ENCODE results near the gene ZNF487.
"Not testable (repeated sequence)": the region's sequence is repeated elsewhere in the genome, so short reads cannot be mapped to it uniquely, and the experiment has no call there.

ZNF487 gene

DNA sequence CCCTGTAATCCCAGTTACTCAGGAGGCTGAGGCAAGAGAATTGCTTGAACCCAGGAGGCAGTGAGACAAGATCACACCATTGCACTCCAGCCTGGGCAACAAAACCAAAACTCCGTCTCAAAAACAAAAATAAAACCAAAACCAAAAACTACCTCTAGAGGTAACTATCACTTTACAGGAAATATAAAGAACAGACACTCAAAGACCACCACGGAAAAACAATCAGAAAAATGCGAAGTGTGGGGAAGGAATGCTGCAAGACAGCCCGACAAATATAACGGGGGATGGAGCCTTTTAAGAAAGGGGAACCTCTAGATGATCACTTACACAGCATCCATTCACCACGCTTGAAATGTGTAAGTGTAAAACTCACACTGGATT lies 32.2 kb upstream of the ZNF487 start:
- no peak for DNase-seq (ENCODE audit: low read depth in 2 of 2)

DNA sequence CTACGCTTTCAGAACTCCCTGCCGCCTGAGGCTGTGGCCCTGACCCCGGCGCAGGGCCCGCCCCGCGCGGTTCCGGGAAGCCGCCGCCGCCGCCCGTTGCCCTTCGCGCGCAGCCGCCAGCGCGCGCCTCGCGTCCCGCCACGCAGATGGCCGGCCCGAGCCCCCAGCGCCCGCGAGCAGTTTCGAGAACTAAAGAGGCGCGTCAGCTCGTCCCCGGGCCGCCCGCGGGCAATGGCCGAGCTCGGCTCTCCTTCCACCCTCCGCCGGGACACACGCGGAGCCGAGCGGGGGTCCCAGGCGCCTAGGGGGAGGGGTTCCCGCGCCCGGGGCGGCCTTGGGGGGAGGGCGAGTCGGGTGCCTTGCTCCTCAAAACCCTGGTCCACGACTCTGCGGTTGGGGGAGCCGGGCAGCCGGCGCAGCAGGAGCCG lies 29.7 kb upstream of the ZNF487 start:
- DNase-seq (ENCODE audit: low read depth in 2 of 2): peak in 1 of 2 donors; percentile 39

DNA sequence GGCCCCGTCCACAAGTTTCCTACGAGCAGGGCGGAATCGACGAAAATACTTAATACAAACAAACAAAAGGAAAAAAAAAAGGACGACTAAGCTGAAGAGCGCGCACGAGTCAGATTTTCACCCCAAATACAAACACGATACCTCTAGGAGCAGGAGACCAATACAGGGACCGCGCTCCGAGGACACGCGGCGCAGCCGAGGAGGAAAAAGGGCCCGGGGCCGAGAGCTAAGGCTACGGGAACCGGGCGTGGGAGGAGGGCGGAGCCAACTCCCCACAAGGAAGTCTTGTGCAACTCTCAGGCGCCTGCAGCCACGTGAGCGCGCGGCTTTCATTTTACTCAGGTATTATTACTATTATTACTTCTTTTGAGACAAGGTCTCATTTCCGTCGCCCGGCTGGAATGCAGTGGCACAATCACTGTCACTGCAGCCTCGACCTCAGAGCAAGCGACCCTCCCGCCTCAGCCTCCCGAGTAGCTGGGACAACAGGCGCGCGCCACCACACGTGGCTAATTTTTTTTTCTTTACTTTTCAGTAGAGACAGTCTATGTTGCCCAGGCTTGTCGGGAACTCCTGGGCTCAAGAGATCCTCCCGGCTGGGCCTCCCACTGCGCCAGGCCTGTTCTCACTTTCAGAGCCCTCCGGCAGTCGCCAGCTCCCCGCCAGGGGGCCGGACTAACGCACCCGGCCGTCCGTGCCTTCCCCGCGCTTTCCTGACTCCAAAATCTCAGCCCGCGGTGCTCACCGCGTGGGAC lies 29.2 kb upstream of the ZNF487 start:
- peak; percentile 76 to 82 for DNase-seq (ENCODE audit: low read depth in 2 of 2)

DNA sequence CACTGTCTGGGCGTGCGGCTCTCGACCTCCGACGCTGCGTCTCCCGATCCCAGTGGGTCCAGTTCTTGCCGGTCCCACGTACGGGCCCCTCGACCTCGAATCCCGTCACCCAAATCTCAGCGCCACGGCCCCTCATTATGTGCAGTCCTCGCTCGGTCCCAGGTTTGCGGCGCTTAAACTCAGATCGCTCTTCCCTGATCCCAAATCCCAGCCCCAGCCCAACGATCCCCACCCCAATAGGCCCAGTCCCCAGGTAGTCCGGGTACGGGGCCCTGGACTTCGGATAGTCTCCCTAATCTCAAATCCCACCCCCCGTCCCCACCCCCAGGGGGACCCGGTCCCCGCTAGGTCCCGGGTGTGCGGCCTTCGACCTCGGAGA lies 28.6 kb upstream of the ZNF487 start:
- no peak for DNase-seq (ENCODE audit: low read depth in 2 of 2)

DNA sequence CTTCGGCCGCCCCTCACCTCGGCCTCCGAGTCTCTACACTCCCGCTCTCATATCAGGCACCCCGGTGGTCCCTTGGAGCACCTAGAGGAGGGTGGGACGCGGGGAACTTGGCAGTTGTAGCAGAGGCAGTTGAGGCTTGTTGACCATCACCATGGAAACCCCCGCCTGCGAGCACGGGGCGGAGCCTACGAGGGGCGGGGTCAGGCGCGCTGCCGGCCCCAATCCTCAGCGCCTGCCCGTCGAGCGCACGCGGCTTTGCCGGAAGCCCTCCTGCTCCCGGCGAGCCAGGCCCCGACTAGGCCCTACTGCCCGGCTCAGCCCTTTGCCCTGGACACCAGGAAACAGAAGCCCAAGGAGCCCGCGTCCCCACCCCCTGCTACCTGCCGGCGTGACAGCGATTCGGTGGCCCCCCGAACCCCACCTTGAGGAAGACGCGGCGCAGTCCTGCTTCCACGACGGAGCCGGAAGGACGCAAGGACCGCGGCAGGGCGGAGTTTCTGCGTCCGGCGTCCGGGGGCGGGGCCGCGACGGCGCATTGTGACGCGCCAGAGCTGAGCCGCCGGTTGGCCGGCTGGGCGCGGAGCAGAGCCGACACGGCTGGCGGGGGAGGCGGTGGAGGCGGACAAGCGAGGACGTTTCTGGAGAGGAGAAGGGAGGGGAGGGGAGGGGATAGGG lies 28.1 kb upstream of the ZNF487 start, which contains the start of gene HNRNPF:
HNRNPF (minus strand) TSS at position 477 of the 675 bp plus-strand sequence. CDS start 21,302 bp downstream, outside the sequence.
- peak; percentile 89 to 92 for DNase-seq (ENCODE audit: low read depth in 2 of 2)

DNA sequence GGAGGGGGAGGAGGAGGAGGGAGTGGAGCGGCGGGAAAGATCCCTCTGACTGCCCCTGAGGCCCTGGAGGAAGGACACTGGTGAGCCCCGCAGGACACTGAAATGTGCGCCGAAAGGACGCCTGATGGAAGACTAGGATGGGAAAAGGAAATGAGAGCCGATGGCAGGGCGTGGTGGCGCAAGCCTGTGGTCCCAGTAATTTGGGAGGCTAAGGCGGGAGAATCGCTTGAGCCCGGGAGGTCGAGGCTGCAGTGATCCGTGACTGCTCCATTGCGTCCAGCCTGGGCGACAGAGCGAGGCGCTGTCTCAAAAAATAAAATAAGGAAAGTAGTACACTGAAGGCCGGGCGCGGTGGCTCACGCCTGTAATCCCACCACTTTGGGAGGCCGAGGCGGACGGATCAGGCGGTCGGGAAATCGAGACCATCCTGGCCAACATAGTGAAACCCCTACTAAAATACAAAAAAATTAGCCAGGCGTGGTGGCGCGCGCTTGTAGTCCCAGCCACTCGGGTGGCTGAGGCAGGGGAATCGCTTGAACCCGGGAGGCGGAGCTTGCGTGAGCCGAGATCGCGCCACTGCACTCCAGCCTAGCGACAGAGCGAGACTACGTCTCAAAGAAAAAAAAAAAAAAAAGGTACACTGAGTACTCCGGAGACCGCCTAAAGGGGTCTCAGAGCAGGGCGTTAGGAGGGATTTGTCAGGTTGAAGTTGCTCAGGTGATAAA lies 27.4 kb upstream of the ZNF487 start:
- peak in 1 of 2 donors; percentile 50 for DNase-seq (ENCODE audit: low read depth in 2 of 2)

DNA sequence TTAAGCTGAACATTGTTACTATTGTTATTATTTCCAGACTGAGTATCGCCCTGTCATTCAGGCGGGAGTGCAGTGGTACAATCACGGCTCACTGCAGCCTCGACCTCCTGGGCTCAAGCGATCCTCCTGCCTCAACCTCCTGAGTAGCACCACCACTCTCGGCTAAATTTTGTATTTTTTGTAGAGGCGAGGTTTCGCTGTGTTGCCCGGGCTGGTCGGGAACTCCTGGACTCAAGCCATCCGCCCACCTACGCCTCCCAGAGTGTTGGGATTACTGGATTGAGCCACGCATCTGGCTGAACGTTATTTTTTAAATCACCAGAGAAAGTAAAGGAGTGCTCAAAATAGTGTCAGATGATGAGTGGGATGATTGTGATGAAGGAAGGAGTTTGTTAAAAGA lies 26.6 kb upstream of the ZNF487 start:
- no peak for DNase-seq (ENCODE audit: low read depth in 2 of 2)

DNA sequence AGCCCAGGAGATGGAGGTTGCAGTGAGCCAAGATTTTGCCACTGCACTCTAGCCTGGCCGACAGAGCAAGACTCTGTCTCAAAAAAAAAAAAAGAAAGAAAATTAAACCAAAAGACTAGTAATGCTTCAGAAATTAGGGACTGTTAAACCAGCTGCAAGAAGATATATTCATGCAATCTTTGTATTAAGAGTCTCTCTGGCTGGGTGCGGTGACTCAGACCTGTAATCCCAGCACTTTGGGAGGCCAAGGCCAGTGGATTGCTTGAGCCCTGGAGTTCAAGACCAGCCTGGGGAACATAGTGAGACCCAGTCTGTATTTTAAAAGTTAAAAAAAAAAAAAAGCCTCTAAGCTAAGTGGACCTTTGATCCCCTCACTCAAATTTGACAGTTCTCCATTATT lies 25.4 kb upstream of the ZNF487 start:
- no peak for DNase-seq (ENCODE audit: low read depth in 2 of 2)

DNA sequence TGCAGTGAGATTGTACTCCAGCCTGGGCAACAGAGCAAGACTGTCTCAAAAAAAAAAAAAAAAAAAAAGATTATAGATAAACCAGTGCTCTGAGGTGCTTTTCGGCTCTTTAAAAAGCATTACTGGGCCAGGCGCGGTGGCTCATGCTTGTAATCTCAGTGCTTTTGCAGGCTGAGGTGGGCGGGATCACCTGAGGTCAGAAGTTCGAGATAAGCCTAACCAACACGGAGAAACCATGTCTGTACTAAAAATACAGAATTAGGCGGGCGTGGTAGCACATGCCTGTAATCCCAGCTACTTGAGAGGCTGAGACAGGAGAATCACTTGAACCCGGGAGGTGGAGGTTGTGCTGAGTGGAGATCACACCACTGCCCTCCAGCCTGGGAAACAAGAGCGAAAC lies 21.4 kb upstream of the ZNF487 start:
- no peak for DNase-seq (ENCODE audit: low read depth in 2 of 2)

DNA sequence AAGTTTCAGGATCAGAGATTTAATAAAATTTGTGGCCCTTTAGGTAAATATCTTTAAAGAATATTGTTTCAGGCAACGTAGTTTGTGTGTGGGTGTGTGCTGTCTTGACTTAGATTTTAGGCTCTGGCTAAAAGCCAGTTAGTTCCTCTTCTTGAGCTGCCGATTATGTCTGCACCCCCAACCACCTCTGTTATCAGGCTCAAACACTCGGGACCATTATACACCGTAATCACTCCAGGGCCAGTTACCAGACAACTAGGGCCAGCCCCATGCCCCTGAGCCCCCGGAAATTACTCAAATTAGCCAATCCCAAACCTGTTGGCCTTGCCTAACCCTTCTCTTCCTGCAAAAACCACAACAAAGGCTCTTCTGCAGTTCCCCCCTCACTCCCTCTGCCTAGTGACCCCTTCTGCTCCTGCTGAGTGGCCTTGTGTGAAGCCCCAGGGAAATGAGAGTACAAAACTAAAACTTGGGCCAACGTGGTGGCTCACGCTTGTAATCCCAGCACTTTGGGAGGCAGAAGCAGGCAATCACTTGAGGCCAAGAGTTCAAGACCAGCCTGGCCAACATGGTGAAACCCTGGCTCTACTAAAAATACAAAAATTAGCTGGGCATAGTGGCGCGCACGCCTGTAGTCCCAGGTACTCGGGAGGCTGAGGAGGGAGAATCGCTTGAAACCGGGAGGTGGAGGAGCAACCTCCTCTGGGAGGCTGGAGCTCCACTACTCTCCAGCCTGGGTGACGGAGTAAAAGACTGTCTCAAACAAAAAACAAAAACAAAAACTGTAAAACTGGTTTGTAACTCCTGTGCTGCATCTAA lies 18.8 kb upstream of the ZNF487 start:
- DNase-seq (ENCODE audit: low read depth in 2 of 2): no peak

DNA sequence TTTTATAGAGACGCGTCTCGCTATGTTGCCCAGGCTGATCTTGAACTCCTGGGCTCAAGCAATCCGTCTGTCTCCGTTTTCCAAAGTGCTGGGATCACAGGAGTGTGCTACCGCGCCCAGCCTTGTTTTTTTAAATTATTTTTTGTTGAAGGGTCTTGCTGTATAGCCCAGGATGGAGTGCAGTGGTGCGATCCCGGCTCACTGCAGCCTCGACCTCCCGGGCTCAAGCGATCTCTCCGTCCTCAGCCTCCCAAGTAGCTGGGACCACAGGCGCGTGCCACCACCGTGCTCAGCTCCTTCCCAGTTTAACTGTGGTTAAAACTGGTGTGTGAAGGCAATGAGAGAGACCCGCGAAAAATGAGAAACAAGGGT lies 16.9 kb upstream of the ZNF487 start:
- no peak for DNase-seq (ENCODE audit: low read depth in 2 of 2)

DNA sequence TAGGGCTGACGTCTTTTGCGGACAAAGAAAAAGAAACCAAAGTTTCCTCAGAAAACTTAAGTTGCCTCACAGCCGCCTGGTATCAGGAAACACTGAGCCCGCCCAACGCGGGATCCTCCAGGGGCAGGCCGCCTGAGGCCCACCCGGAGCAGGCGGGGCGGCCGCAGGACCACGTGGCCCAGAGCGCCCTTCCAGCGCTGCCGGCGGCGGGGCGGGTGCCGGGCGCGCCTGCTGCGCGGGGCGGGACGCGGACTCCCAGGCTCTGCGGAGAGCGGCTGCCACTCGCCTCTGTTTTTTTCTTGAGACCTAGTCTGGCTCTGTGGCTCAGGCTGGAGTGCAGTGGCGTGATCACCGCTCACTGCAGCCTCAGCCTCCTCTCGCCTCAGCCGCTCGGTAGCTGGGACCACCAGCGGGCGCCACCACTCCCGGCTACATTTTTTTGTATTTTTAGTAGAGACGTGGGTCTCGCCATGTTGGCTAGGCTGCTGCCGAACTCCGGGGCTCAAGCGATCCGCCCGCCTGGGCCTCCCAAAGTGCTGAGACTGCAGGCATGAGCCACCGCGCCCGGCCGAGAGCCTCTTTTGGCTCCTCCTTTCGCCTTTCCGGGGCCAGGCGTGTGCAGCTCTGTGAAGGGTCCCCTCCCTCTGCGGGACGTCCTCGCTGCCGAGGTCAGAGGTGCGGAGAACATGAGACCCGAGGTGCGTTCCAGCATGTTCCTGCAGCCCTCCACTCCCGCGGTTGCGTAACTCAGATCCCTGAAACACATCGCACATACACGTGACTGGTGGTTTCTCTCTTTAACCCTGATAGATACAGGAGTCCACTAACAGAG lies 16.3 kb upstream of the ZNF487 start:
- peak; percentile 68 to 74 for DNase-seq (ENCODE audit: low read depth in 2 of 2)

DNA sequence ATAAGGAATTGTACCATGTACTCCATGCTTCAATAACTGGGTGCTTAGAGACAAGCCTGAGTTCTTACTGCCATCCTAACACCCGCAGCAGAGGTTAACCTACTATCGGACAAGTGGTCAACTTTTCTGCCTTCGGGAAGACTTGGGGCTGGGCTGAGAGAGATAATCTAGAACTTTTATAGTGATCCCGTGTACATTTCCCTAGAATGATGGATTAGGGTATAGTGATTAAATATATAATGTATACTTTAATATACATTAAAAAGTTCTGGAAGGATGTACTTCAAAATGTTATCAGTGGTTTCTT lies 15.8 kb upstream of the ZNF487 start:
- no peak for DNase-seq (ENCODE audit: low read depth in 2 of 2)

DNA sequence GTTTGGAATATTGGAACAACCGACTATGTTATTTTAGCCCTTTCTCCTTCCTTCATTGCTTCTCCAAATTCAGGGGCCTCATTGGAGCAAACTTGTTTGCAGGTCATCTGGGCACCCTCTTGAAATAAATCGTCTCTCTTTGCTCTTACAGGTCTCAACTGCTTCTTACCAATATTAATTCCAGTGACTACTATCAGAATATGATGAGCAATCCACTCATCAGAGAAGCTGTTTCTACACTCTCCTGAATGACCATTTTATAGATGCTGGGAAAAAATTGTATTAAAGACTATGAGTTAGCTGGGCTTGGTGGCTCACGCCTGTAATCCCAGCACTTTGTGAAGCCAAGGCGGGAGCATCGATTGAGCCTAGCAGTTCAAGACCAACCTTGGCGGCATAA lies 15.4 kb upstream of the ZNF487 start:
- no peak for DNase-seq (ENCODE audit: low read depth in 2 of 2)

DNA sequence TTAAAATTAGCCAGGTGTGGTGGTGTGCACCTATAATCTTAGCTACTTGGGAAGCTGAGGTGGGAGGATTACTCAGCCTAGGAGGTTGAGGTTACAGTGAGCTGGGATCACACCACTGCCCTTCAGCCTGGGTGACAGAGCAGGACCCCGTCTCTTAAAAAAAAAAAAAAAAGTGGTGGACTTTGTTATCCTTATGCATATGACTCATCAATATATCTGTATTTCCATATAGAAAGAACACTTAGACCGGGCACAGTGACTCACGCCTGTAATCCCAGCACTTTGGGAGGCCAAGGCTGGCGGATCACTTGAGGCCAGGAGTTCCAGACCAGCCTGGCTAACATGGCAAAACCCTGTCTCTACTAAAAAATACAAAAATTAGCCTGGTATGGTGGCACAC lies 15.0 kb upstream of the ZNF487 start:
- DNase-seq (ENCODE audit: low read depth in 2 of 2): not testable (repeated sequence)

DNA sequence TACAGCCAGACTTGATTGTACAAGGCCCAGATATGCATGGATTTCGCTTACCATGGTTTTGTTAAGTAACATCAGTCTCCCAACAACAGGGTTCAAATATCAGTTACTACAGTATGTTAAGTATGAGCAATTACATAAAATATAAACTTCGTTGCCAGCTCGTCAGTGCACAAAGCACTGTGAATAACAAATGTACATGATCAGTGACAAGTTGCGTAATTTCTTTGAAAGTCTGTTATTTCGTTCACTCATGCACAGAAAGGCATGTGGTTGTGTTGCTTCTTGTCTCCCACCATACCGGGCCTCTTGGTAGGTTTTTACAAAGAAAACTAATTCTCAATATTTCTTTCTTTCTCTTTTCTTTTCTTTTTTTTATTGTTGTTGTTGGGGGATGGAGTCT lies 12.5 kb upstream of the ZNF487 start:
- DNase-seq (ENCODE audit: low read depth in 2 of 2): no peak

DNA sequence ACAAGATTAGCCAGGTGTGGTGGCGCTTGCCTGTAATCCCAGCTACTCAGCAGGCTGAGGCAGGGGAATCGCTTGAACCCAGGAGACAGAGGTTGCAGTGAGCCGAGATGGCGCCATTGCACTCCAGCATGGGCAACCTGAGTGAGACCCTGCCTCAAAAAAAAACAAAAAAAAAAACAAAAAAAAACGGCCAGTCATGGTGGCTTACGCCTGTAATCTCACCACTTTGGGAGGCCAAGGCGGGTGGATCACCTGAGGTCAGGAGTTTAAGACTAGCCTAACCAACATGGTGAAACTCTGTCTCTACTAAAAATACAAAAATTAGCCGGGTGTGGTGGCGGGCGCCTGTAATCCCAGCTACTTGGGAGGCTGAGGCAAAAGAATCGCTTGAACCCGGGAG lies 10.4 kb upstream of the ZNF487 start:
- not testable (repeated sequence) for DNase-seq (ENCODE audit: low read depth in 2 of 2)

DNA sequence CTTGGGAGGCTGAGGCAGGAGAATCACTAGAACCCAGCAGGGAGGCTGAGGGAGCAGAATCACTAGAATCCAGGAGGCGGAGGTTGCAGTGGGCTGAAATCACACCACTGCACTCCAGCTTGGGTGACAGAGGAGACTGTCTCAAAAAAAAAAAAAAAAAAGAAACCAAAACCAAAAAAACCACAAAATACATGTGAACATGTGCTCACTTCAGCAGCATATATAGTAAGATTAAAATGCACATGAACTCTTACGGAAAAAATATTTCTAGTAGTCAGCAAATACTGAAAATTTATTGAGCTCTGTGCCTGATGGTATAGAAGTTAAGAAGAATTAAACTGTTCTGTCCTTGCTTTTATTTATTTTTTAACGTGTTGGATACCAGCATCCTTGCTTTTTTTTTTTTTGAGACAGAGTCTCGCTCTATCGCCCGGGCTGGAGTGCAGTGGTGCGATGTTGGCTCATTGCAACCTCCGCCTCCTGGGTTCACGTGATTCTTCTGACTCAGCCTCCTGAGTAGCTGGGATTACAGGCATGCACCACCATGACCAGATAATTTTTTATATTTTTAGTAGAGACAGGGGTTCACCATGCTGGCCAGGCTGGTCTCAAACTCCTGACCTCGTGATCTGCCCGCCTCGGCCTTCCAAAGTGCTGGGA lies 9.6 kb upstream of the ZNF487 start:
- no peak for DNase-seq (ENCODE audit: low read depth in 2 of 2)

DNA sequence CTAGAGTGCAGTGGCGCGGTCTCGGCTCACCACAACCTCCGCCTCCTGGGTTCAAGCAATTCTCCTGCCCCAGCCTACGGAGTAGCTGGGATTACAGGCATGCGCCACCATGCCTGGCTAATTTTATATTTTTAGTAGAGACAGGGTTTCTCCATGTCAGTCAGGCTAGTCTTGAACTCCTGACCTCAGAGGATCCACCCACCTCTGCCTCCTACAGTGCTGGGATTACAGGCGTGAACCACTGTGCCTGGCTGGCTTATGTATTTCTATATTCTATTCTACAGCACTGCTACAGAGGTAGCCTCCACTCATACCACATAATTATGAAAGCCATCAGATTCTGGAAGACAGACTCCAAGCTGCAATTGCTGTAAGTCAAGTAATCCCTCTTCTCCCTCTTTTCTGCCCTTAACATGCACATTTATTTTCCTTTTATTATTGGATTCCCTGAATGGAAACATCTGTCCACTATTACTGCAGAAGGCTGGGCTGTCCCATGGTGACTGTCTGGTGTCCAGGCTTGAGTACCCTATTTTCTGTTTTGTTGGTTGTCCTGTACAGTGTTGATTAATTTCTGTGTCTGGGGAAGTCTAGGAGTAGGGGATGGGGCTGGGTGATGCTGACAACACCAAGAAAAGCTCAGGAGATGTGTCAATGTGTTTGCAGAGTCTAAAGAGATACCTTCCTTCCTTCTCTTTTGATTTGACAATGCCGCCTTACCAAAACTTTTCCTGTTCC lies 5.8 kb upstream of the ZNF487 start:
- DNase-seq (ENCODE audit: low read depth in 2 of 2): no peak
